HG02840 (cell line): ENCODE measurements around the gene RADIL.

Experiments used
- ATAC-seq: cut with Tn5 transposase; IDR thresholded peaks from one replicate; pipeline ENCODE4 v1.9.1; 2021; ENCODE audit warnings: mild to moderate bottlenecking, moderate library complexity, moderate number of reproducible peaks; ENCODE audit not compliant: unreplicated experiment, low FRiP score

The RADIL gene

DNA sequence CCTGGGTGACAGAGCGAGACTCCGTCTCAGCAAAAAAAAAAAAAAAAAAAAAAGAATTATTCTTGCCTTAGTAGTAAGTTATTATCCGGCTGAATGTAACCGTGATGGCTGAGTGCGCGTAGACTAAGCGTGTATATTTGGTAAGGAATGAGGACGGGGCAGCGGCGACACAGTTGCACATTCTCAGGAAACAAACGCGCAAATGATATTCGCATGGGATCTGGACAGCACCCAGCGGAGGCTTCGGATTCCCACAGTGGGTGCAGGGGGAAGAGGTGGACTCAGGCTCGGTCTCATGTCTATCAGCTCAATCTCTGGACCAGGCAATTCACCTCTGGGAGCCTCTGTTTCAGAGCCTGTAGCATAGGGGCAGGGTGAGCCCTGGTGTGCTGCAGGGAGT is 50.8 kb downstream of the RADIL start:
- no peak for ATAC-seq

DNA sequence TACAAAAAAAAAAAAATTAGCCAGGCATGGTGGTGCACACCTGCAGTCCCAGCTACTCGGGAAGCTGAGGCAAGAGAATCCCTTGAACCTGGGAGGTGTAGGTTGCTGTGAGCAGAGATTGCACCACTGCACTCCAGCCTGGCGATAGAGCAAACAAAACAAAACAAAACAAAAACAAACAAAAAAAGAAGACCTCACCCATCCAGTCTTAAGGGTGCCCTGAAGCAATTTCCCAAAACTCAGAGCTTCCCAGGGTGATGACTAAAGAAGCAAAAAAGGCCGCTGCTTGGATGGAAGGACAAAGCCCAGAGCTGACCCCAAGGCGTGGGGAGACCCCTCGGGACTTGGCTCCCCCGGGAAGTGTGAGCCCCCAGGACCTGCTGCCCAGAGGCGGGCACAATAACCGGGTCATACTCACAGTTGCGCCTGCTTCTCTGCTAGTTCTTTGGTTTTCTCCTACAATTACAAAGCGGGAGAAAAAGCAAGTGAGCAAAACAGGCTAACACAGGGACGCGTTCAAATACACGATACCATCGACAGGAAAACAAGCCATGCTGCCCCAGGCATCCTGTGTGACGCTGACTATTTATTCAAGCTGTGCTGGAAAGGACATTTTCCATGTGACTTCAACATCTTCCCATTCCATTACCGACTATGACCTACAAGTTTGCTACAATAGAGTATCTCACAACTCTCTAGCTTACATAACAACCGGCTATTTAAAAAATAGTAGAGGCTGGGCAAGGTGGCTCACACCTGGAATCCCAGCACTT is 51.6 kb downstream of the RADIL start:
- no peak for ATAC-seq

DNA sequence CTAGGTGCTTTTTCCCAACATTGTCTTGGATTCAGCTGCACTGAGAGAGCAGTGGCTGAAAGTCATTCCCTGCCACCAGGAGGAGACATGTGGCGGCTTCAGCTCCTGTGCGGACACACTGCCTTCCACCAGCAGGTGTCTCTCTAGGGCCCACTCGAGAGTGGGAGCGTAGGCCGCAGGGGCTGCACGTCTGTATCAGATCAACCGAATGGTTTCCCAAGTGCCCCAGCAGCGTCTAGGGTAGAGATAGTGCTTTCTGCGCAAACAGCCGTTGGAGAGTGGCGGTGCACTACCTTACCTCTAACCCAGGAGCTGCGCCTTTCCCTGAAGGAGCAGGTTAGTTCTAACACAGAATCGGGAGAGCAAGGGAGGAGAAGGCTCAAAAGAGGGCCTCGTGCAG is 53.3 kb downstream of the RADIL start:
- no peak for ATAC-seq

DNA sequence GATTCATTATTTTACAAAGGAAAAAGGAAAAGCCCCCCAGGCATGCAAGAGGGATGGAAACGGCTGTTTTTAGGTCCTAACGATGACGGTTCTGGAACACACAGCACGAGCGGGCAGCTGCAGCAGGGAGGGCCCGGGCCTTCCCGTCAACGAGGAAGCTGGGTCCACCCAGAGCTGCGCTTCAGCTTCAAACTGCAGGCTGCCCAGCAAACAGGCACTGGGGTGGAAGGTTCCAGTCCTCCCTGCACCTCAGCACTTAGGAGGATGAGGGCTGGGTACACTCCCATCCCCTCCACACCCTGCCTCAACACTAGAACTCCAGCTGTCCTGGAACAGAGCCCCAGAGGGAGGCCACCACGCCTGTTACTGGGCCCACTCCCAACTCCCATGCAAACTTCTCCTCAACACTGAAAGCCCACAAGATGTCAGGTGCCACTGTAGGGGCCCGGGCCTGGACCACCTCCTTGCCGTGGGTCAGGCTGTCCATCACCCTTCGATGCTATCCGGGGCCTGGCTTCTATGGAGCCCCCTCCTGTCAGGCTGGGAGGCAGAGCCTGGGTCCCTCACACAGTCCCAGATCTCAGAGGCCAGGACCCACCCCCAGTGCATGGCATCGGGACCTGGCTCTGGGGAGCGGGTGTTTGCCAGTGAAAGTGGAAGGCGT is 54.7 kb downstream of the RADIL start:
- no peak for ATAC-seq

DNA sequence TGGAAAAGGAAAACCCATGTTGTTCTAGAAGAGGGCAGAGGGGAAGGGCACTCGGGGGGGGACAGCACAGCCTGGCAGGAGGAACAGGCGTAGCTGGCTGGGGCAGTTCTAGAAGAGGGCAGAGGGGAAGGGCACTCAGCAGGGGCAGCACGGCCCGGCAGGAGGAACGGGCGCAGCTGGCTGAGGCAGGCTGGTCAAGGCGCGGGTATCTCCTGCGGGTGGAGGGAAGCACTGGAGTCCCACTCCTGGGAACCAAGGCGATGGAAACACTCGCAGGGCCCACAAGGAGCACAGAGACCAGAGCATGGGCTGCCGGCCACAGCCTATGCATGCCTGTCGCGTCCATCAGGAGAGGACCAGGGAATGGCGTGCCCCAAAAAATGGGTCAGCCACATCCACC is 58.4 kb downstream of the RADIL start:
- no peak for ATAC-seq

DNA sequence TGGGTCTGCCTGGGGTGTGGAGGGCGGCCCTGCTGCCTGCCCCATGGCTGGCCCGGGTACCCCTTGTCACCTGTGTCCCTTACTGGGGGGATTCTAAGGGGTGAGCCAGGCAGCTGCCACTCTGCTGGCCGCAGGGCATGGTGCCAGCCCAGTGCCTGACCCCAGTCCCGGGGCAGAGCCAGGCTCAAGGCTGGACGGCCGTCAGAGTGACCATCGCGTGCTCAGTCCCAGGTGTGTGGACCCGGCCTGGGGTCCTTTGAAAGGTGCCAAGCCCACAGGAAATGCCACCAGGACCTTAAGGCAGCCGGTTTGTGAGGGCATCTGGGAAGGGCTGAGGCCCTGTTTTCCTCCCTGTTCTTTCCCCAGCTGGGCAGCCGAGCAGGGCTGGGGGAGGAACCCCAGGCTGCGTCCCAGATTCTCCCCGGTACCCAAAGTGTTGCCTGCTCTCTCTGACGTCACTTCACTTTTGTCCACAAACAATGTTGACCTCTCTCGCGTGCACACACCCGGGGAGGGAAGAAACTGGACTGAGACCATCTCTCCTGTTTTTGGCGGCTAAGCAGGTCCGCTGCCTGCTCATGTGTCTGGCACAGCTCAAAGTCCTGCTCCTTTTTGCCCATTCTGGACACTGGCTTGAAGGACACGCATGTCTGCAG is 59.3 kb downstream of the RADIL start:
- no peak for ATAC-seq

DNA sequence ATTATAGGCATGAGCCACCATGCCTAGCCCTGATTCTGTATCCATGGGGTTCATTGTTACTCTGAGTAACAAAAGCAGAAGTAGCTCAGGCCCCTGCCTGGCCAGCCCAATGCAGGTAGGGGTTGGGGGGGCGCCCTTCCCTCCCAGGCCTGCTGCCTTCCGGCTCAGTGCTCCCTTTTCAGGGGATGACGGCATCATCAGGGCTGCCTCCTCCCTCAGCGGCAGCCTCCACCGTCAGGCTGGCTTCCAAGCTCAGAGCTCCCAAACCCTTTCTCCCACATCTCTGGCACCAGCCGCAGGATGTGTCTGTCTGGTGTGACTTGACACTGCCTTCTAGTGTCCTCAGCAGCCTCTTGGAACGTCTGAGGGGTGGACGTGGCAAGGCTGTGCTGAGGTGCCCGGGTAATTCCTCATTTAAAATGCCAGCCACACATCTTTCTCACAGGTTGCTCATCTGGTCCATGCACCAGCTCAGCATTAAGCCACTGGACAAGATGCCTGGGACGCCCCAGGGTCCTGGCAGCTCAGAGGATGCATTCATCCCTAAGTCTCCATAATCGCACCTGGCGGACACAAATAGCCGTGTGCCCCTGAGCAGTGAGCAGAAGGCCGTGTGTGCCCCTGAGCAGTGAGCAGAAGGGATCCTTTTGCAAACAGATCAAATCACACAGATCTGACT is 59.9 kb downstream of the RADIL start:
- no peak for ATAC-seq

DNA sequence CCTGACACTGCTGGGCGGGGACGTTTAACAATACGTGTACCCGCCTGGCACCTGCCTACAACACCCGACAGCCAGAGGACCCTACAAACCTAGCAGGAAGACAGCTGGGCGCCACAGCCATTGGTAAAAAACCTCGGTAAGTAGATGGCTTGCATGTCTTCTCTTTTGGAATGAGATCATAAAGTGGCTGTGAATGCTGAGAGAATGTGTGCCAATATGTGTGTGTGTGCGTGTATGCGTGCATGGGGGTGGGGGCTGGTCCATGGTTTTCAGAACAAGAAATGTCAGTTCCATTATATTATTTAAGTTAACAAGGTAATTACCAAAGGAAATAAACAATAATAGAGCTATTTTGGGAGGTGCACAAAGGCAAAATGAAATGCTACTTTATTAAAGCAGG is 60.8 kb downstream of the RADIL start:
- no peak for ATAC-seq

DNA sequence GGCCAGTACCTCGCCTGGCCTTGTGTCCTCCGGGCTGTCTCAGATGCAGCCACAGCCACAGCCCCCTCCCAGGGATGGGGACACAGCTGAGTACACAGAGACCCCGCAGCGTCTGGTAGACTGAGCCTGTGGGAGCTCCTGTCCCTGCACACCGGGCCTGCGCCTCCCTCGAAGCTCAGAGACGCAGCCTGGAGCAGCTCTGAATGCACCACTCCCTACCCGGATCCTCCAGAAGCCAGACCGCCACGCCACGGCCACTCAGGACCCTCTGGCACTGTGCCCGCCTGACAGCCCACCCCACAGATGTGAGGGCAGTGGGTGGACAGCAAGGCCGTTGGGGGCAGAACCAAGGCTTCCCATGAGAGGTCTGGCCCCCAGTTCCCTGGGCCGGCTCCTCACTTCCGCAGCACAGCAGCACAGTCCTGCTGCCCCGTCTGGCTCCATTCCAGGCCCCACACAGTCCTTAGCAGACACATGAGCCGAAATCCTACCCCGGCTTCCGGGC is 62.5 kb downstream of the RADIL start:
- ATAC-seq, result no peak

DNA sequence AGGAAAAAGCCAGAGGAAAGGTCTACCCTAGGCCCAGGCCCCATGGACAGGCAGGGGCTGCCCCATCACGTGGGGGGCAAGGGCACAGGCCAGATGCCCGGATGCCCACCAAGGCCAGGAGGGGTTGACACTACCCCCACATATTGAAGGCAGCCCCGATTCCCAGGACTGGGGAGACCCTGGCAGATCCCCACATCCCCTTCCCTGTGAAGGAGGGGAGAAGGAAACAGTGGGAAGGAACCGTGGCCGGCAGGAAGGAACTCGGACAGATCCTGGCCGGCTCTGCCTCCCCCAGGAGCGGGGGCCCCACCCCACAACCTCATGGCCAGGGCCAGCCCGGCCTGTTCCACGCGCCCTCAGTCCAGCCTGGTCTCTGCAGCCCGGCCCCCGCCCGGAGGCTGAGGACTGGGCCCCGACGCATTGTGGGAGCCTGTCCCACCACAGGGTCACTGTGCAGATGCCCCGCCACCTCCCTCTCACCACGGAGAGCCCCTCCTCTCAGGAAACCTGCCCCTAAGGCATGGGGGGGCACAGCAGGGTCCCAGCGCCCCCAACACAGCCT is 63.0 kb downstream of the RADIL start:
- no peak for ATAC-seq

DNA sequence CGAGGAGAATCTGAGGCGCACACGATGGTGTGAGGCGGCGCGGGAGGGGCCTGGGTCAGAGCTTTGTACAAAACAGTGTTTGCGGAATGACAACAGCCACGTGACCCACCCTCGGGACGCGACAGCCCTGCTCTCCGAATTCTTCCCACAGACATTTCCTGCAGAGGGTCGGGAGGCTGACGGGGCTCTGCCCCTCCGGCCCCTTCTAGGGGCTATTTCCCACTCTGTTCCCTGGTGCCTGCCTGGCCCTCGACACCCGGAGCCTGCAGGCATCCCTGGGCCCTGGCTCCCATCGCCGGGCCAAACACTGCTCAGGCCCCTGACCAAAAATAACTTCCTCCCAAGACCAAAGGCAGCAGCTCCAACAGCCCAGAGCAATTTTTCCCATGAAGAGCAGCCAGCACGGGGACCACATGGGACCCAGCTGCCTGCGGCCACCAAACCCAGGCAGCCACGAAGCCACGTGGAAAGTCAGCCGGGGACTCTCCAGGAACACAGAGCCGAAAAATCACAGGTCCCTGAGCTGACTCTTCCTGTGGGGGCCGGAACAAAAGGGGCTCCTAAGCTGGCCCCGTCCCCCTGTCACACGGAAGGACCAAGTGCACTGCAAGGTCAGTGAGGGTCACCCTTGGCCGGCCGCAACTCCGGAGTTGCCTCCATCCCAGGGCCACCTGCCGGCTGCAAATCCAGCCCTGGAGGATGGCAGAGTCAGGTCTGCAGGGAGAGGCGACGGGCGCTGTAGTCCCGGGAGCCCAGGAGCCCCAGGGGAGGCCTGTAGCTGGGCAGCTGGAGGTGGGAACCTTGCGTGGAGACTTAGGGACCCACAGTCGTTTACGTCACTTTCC is 63.7 kb downstream of the RADIL start:
- no peak for ATAC-seq

DNA sequence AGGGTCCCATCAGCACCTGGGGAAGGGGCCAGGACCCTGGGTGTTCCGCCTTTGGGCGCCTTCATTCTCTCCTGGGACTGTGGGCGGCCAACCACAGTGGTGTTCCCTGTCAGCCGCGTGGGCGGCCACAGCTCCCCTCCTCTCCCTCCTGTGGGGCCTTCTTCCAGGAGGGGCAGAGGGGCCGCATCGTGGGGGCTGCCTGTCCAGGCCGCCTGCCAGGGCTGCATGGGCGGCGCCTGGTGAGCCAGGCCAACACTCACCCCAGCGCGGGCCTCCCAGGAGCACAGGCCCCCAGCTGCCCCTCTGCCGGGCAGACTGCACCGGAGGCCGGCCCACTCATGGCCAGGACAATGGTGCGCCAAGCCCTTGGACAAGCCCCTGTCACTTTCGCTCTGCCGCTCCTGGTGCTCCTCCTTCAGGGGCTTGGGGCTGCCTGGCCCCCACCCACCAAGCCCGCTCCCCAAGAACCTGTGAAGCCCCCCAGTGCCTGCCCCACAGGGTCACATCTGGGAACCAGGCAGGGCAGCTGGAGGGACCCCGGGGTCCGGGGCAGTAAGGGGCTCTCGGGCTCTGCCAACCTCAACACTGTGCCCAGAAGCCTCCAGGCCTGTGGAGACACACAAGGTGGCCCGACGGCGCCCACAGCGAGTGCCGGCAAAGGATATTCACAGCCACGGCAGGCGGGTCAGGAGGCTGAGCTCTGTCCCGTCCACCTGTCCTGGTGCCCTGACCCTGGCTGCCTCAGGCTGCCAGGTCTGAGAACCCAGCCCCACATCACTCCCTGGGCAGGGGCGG is 65.3 kb downstream of the RADIL start:
- no peak for ATAC-seq

DNA sequence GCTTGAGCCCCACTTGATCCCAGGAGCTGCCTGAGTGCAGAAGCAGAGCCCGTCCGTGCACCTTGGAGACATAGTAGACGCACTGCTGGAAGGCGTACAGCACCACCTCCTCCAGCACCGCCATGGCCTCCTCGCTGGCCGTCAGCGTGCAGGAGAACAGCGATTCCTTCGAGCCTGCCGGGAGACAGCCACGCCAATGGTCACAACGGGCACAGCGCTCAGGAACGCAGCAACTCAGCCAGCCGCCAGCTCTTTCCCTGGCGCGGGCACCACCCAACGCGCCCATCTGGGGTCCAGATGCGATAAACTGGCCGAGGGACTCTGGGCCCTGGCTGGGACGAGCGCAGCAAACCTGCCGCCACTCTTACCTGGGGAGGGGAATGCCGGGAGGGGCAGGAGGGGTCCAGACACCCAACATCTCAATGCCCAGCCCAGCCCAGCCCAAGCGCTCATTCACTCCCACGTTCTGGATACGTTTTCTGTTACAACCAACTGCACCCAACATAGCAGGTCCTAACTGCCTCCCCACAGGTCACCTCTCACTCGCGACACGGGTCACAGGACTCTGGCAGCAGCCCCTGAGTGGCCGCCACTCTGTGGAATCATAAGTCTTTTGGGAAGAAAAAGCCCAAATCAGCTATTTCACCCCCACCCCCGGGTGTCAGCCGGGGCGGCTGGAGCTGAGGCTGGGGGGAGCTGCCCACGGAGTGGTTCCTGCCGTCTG is 66.2 kb downstream of the RADIL start:
- ATAC-seq, result no peak

DNA sequence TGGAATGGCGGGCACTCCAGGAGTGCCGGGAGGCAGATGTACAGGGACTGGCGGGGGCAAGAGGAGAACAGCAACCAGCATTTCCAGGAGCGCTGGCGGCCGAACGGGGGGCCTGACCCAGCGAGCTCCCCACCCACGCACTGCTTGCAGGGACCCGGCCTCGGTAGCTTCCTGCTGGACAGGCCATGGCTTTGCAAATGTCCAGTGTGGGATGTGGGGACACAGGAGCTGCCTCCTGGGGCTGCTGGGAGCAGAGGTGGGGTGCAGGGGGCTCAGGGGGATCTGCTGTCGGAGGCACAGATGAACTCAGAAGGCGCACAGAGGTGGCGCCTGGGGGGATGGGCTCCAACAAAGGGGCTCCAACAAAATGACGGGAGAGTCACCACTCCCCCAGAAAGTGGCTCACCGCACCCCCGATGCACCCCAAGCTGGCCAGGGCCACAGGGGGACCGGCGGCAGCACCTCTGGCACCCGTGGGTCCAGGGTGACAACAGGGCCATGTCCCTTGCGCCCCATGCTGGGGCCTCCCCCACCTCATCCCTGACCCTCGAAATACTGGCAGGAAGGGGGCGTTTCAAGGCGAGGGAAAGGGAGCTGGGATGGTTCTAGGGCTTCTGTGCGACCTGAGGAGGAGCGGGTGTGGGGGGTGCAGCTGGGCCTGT is 67.0 kb downstream of the RADIL start:
- no peak for ATAC-seq

DNA sequence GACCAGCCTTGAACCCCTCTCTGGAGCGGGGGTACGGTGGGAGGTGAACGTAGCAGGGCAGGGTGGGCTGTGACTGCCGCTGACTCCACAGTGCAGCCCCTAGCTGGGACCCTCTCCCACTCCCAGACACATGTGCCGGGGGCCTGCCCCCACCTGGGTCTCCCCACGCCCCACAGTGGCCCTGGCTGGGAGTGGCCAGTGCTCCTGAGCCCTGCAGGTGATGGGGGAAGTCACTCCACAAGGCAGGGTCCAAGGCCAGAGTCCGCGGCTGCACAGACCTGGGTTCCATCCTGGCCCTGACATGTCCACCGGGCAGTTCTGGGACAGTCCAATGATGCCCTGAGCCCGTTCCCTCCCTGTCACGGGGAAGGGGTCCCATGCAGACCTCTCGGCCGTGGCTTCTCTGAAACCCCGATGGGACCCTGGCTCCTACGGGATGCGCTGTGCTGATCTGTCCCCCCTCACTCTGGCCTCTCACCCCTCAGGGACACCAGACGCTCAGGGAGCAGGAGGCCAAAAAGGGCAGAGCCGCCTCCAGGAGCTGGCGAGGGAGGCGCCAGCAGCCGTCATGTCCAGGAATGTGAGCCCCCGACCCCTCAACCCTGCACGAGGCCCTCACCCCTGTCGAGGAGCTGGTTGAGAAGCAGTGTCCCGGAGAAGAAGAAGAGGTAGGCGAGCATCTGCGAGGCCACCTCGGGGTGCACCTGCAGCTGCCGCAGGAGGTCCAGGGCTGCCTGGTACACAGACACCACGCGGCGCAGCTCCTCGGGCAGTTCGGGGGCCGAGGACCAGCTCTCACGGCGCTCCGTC is 67.7 kb downstream of the RADIL start:
- no peak for ATAC-seq

DNA sequence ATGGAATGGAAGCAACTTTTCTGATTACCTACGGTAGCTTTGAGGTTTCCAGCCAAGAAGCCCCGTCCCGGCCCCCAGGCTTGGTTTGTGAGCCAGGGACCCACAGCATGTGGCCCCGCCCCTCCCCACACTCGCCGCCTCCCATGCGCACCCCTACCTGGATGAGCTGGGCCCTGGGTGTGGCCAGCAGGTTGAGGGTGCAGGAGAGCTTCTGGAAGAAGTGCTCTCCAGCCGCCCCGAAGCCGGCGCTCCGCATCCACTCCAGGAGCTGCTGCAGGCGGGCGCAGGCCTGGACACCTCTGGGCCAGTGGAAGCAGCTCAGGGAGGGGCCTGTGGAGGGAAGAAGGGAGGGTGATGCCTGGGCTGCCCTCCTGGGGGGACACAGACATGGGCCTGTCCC is 68.4 kb downstream of the RADIL start:
- no peak for ATAC-seq

DNA sequence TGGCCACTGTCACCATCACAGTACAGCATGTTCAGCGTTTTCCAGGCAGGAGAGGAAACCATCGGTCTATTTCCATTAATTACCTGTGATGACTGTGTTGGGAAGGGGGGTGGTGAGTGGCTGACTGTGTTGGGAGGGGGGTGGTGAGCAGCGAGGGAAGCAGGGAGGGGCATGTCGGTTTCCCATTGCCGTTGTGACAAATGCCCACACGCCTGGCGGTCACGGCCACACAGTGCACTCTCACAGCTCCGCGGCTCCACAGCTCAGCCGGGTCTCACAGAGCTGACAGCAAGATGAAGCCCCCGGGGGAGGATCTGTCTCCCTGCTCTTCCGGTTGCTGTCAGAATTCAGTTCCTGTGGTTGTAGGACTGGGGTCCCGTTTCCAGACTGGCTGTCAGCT is 69.1 kb downstream of the RADIL start:
- ATAC-seq, result no peak
